Stomach (tissue), 9 donors: ENCODE results near the gene OASL. TPM values are rescaled to one million over a fixed set of nuclear protein-coding genes. Genes with fewer than 3 reads are reported as not detected.
"Not testable (repeated sequence)": the region's sequence is repeated elsewhere in the genome, so short reads cannot be mapped to it uniquely, and the experiment has no call there.

Experiments used
- DNase-seq, 2 donors: peaks; one replicate each; pipeline versions ENCODE4 v3.0.0 to v3.0.0-alpha.2; 2013 to 2019
- H3K27ac ChIP-seq, 5 donors: fragments of 200-600 bp in 4 of 5; sonication (generic) in 4 of 5; one replicate each; pipeline ENCODE4 v1.5.1; 2013 to 2019; ENCODE audit warnings: mild to moderate bottlenecking in 1 of 5, moderate library complexity in 1 of 5
- H3K27me3 ChIP-seq, 3 donors: fragments of 200-600 bp; sonication (generic); one replicate each; pipeline ENCODE4 v1.5.1; 2017 to 2019; ENCODE audit warnings: mixed run types in 1 of 3
- H3K36me3 ChIP-seq, 4 donors: fragments of 200-600 bp; sonication (generic); 1 replicate in 3 of 4; 2 replicates in 1 of 4; pipeline ENCODE4 v1.5.1; 2016 to 2019
- H3K4me1 ChIP-seq, 4 donors: fragments of 200-600 bp; sonication (generic); one replicate each; pipeline ENCODE4 v1.5.1; 2016 to 2019
- H3K4me3 ChIP-seq, 4 donors: fragments of 200-600 bp; sonication (generic) in 3 of 4; one replicate each; pipeline ENCODE4 v1.5.1; 2016 to 2019; ENCODE audit warnings: mild to moderate bottlenecking in 1 of 4
- H3K9me3 ChIP-seq, 4 donors: fragments of 200-600 bp; sonication (generic); one replicate each; pipeline ENCODE4 v1.5.1; 2016 to 2019
- CTCF ChIP-seq, 7 experiments: fragments of 450-650 bp in 4 of 7; fragments of 200-600 bp in 3 of 7; sonication (generic) in 3 of 7; IDR thresholded peaks; one replicate each; pipeline ENCODE4 v1.5.1; 2016 to 2019; ENCODE audit warnings: antibody characterized with exemption in 7 of 7, control low read depth in 2 of 7, mild to moderate bottlenecking in 1 of 7
- EP300 ChIP-seq: sonication (generic); formaldehyde crosslinking; IDR thresholded peaks from one replicate; pipeline ENCODE4 v1.6.1; 2017; ENCODE audit warnings: antibody characterized with exemption
- POLR2A ChIP-seq, 4 donors: fragments of 450-650 bp; IDR thresholded peaks; one replicate each; pipeline ENCODE4 v1.6.1; 2016; ENCODE audit warnings: antibody characterized with exemption in 4 of 4, control low read depth in 2 of 4, mild to moderate bottlenecking in 1 of 4, moderate library complexity in 1 of 4
- POLR2AphosphoS5 ChIP-seq, 3 donors: sonication (generic); formaldehyde crosslinking; IDR thresholded peaks; one replicate each; pipeline ENCODE4 v1.6.1; 2016; ENCODE audit warnings: antibody characterized with exemption in 3 of 3
- WGBS, 5 donors: extraction: QIAGEN DNeasy Blood & Tissue Kit in 3 of 5; methylation state at CpG; one replicate each; pipeline versions ENCODE4 v1.1.5 to v1.1.7; 2013 to 2018; 5-methylcytosine and 5-hydroxymethylcytosine counted together
- intact Hi-C: fragments of 100-400 bp; cut with DNase I; formaldehyde crosslinking; loops from one replicate; pipeline ENCODE4 v1.15.1; 2023; ENCODE audit warnings: low total_unique reads
- polyA plus RNA-seq, 3 donors: library from polyadenylated mRNA; stranded (reverse); fragments of 200-250 nt; gene quantifications; one replicate each; pipeline ENCODE4 v1.2.3, GENCODE V29; 2013
- total RNA-seq, 5 donors: library from RNA; depleted of rRNA; stranded (reverse); fragments of >200 nt; gene quantifications; one replicate each; pipeline versions ENCODE4 v1.1.0 to v1.2.3, GENCODE V29; 2014 to 2016
- donor health status: healthy with polysubstance abuse.
- donor health status: Bipolar disorder and iron deficiency.
- donor health status: healthy.

The OASL gene
- total and polyA plus RNA-seq, 8 donors, result 2.1 to 54.7 (median 22.0) TPM; not detected in 2

DNA sequence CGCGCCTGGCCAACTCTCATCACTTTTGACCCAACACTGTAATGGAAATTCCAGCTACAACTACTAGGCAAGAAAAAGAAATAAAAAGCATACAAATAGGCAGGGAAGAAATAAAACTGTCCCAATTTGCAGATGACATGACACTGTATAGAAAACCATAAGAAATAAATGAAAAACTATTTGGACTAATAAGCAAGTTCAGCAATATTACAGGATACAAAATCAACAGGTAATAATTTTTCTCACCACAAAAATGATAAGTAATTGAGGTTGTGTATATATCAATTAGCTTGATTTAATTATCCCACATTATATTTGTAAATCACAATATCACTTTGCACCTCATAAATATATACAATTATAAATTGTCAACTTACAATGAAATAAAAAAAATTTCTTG, 41.9 kb upstream of the OASL start:
- DNase-seq, result no peak
- H3K9me3 ChIP-seq, result no peaks in the 10 kb centered on the region
- no peaks in the 10 kb centered on the region for H3K27me3 ChIP-seq
- H3K4me3 ChIP-seq, result no peak overlapping the region
- H3K27ac ChIP-seq, result no peak overlapping the region
- TF ChIP-seq CTCF (IDR thresholded peaks at IDR 0.05), result no peak
- TF ChIP-seq POLR2AphosphoS5 (IDR thresholded peaks at IDR 0.05), result no peak
- no peak for TF ChIP-seq POLR2A (IDR thresholded peaks at IDR 0.05)
- TF ChIP-seq EP300, result no peak
- no peaks in the 10 kb centered on the region for H3K4me1 ChIP-seq
- intact Hi-C loops, result no loop called here
- WGBS, 5 donors, result 90 to 100% (median 98%) methylated on average over 2 of the region's 2 CpGs
- no peaks in the 10 kb centered on the region for H3K36me3 ChIP-seq

DNA sequence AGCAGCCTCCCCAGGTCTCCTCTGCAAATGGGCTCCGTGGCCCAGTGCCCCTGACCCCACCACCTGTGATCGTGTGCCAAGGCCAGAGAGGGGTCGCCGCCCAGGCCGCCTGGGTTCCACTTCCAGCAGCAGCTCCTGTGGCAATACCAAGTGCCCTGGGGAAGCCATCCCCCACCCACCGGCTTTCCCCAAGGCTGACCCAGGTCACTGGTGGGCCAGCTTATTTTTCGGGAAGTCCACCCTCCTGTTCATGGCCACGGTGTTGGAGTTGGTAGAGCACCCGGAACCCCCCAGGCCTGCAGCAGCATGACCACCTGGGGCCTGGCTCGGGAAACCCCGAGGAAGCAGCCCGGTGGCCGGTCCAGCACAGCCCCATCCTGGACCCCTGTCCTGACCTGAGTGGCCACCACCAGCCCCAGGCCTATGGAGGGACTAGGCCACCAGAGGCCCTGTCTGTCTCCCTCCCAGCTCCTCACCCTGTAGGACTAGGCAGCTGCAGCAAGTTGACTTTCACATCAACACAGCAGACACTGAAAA, 40.8 kb upstream of the OASL start:
- H3K36me3 ChIP-seq, result no peaks in the 10 kb centered on the region
- no peaks in the 10 kb centered on the region for H3K4me1 ChIP-seq
- H3K4me3 ChIP-seq, result no peak overlapping the region
- intact Hi-C loops, result no loop called here
- 83 to 97% (median 92%) methylated on average over 13 of the region's 13 CpGs for WGBS, 5 donors
- TF ChIP-seq POLR2AphosphoS5 (IDR thresholded peaks at IDR 0.05) (no peak), EP300 (no peak), CTCF (IDR thresholded peaks at IDR 0.05) (no peak), POLR2A (IDR thresholded peaks at IDR 0.05) (no peak)
- no peak for DNase-seq
- no peaks in the 10 kb centered on the region for H3K9me3 ChIP-seq
- no peaks in the 10 kb centered on the region for H3K27me3 ChIP-seq
- no peak overlapping the region for H3K27ac ChIP-seq

DNA sequence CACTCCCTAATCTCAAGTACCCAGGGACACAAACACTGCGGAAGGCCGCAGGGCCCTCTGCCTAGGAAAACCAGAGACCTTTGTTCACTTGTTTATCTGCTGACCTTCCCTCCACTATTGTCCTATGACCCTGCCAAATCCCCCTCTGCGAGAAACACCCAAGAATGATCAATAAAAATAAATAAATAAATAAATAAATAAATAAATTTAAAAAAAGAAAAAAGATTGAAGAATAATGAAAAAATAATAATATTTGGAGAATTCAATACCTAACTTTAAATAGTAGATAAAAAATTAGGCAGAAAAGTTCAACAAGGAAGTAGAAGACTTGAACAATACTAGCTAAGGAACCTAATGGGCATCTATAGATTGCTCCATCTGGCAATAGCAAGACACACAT, 38.4 kb upstream of the OASL start:
- DNase-seq, H3K36me3 ChIP-seq, H3K4me3 ChIP-seq, H3K9me3 ChIP-seq, H3K4me1 ChIP-seq, H3K27me3 ChIP-seq, intact Hi-C loops, H3K27ac ChIP-seq: not testable (repeated sequence)
- WGBS, 5 donors, result 67 to 100% (median 80%) methylated on average over 1 to 3 of the region's 3 CpGs

- H3K9me3 ChIP-seq, result peaks cover 0 to 20% (median 7%) of the 10 kb centered on the region in 4 donors
- DNase-seq, H3K27me3 ChIP-seq, intact Hi-C loops, H3K27ac ChIP-seq, H3K4me1 ChIP-seq, H3K4me3 ChIP-seq, H3K36me3 ChIP-seq: not testable (repeated sequence)
- 92 to 96% (median 93%) methylated on average over 5 to 24 of the region's 33 CpGs for WGBS, 5 donors
These were observed 36.9 kb upstream of the OASL start for GRCh38 chr12:121075911-121076310.

DNA sequence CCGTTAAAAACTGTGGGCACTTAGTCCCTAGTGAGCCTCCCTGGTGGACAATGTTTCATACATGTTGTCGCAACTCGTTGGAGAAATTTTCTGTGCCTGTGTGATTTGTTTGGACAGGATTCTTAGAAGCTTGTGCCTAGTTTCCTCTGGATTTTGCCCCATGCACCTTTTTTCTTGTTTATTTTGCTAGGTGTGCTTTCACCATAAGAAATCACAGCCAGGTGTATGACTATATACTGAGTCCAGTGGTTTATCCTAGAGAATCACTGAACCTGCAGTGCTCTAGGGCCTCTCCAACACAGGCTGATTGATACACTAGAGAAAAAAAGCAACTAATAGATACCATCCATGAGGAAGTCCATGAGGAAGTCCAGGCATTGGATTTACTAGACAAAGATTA, 33.1 kb upstream of the OASL start:
- peaks cover 0 to 20% (median 7%) of the 10 kb centered on the region in 4 donors for H3K9me3 ChIP-seq
- 92 to 97% (median 95%) methylated on average over 3 of the region's 3 CpGs for WGBS, 5 donors

GRCh38 chr12:121069206-121069605, 30.2 kb upstream of the OASL start:
- WGBS, 5 donors, result 79 to 85% (median 82%) methylated on average over 6 of the region's 6 CpGs
- no peaks in the 10 kb centered on the region for H3K4me1 ChIP-seq

More for the DNA sequence above, 33.1 kb upstream of the OASL start:
- Histone ChIP-seq H3K27ac (no peak overlapping the region), H3K27me3 (peaks cover 0 to 6% (median 0%) of the 10 kb centered on the region in 3 donors), H3K36me3 (no peaks in the 10 kb centered on the region), H3K4me3 (no peak overlapping the region), H3K4me1 (no peaks in the 10 kb centered on the region)
- TF ChIP-seq POLR2A (IDR thresholded peaks at IDR 0.05), result no peak
- no peak for DNase-seq
- intact Hi-C loops, result no loop called here

More at GRCh38 chr12:121069206-121069605, 30.2 kb upstream of the OASL start:
- no peak overlapping the region for H3K27ac ChIP-seq
- no peak for TF ChIP-seq EP300
- no peak for TF ChIP-seq POLR2AphosphoS5 (IDR thresholded peaks at IDR 0.05)
- TF ChIP-seq POLR2A (IDR thresholded peaks at IDR 0.05), result no peak
- peaks cover 0 to 6% (median 0%) of the 10 kb centered on the region in 3 donors for H3K27me3 ChIP-seq
- H3K4me3 ChIP-seq, result no peak overlapping the region
- intact Hi-C loops, result no loop called here
- H3K9me3 ChIP-seq, result peaks cover 0 to 20% (median 7%) of the 10 kb centered on the region in 4 donors
- no peak for DNase-seq
- no peaks in the 10 kb centered on the region for H3K36me3 ChIP-seq
